Panc1 (cell line): Measurements from ENCODE around the gene SLC10A1. TPM values are rescaled to one million over a fixed set of nuclear protein-coding genes. Genes with fewer than 3 reads are reported as not detected.

Experiments
- ATAC-seq: fragments of 200-7000 bp; cut with Tn5 transposase; 2 replicates; pipeline ENCODE4 v1.9.1; 2020; ENCODE audit warnings: mild to moderate bottlenecking, moderate library complexity
- BruUV-seq: library from RNA; stranded (reverse); fragments of 400-500 nt; replicated peaks from 2 replicates; lab custom pipeline; 2021; lab: Mats Ljungman, UMichigan
- CTCF ChIA-PET: fragments of 300-600 bp; sonication (Branson Sonifier 250); formaldehyde crosslinking; loops from one replicate; lab custom pipeline; 2022; ENCODE audit warnings: antibody characterized with exemption; lab: Charles Lee
- POLR2A ChIA-PET: fragments of 300-600 bp; sonication (Branson Sonifier 250); formaldehyde crosslinking; loops from one replicate; lab custom pipeline; 2022; ENCODE audit warnings: antibody characterized with exemption; lab: Charles Lee
- DNase-seq: peaks from one replicate; pipeline ENCODE4 v3.0.0-alpha.2; 2010; ENCODE audit warnings: low read depth, low spot score
- H3K27ac ChIP-seq: 2 replicates; pipeline ENCODE4 v1.5.1; 2011; ENCODE audit warnings: mild to moderate bottlenecking, low read length, inconsistent platforms
- H3K27me3 ChIP-seq: fragments of 200-500 bp; sonication (Bioruptor generic); 2 replicates; pipeline ENCODE4 v1.6.0; 2014; ENCODE audit warnings: low read length, inconsistent platforms; ENCODE audit not compliant: control insufficient read depth, insufficient read depth
- H3K36me3 ChIP-seq: fragments of 200-500 bp; sonication (Bioruptor generic); 2 replicates; pipeline ENCODE4 v1.5.1; 2014; ENCODE audit warnings: inconsistent platforms, mild to moderate bottlenecking, low read length, moderate library complexity; ENCODE audit not compliant: control insufficient read depth, insufficient read depth
- H3K4me1 ChIP-seq: 2 replicates; pipeline ENCODE4 v1.5.1; 2011; ENCODE audit warnings: inconsistent platforms, mild to moderate bottlenecking, low read length, moderate library complexity; ENCODE audit not compliant: control insufficient read depth, insufficient read depth
- H3K4me3 ChIP-seq, 2 experiments: 2 replicates each; pipeline ENCODE4 v1.5.1; 2011 to 2012; ENCODE audit warnings: low read depth in 2 of 2, low read length in 2 of 2, mild to moderate bottlenecking in 2 of 2, inconsistent platforms in 1 of 2, moderate library complexity in 1 of 2
- H3K9me3 ChIP-seq: fragments of 200-500 bp; sonication (Bioruptor generic); 2 replicates; pipeline ENCODE4 v1.5.1; 2014; ENCODE audit warnings: low read depth, mild to moderate bottlenecking, inconsistent platforms, low read length, moderate library complexity; ENCODE audit not compliant: control insufficient read depth, insufficient read depth
- POLR2AphosphoS5 ChIP-seq: IDR thresholded peaks from 2 replicates; pipeline ENCODE4 v1.6.1; 2012; ENCODE audit warnings: mild to moderate bottlenecking, low read depth, low read length, moderate library complexity
- SIN3A ChIP-seq: IDR thresholded peaks from 2 replicates; pipeline ENCODE4 v1.6.1; 2012; ENCODE audit warnings: low read depth, mild to moderate bottlenecking, low read length, moderate library complexity, borderline replicate concordance; ENCODE audit not compliant: insufficient read depth
- TCF7L2 ChIP-seq: IDR thresholded peaks from 2 replicates; pipeline ENCODE4 v1.6.1; 2011; ENCODE audit warnings: mild to moderate bottlenecking, low read depth, low read length, inconsistent platforms
- in situ Hi-C: cut with HindIII; loops from 2 replicates; pipeline ENCODE4 v1.10.0; 2016; ENCODE audit warnings: low sequenced_read_pairs, low pct_unique_long_range_greater_than_20kb
- intact Hi-C: fragments of 100-400 bp; cut with micrococcal nuclease; formaldehyde crosslinking; loops from one replicate; pipeline ENCODE4 v1.10.0; 2022; ENCODE audit not compliant: unreplicated experiment
- total RNA-seq: library from RNA; stranded (reverse); gene quantifications from one replicate; pipeline ENCODE4 v1.2.1, GENCODE V29; 2021; ENCODE audit not compliant: unreplicated experiment
- TF ChIP-seq, protein P1 (sequence below): fragments of 450-650 bp; IDR thresholded peaks from 2 replicates; pipeline ENCODE4 v1.5.1; 2017; ENCODE audit warnings: mild to moderate bottlenecking
- TF ChIP-seq, protein P2 (sequence below), 2 experiments: IDR thresholded peaks; 2 replicates each; pipeline ENCODE4 v1.6.1; 2011 to 2012; ENCODE audit warnings: low read depth in 2 of 2, control low read depth in 1 of 2, low read length in 1 of 2, mild to moderate bottlenecking in 1 of 2, moderate library complexity in 1 of 2; ENCODE audit not compliant: insufficient read depth in 1 of 2

SLC10A1 gene
- total RNA-seq, 1 experiment from 2014 or later, result not detected

DNA sequence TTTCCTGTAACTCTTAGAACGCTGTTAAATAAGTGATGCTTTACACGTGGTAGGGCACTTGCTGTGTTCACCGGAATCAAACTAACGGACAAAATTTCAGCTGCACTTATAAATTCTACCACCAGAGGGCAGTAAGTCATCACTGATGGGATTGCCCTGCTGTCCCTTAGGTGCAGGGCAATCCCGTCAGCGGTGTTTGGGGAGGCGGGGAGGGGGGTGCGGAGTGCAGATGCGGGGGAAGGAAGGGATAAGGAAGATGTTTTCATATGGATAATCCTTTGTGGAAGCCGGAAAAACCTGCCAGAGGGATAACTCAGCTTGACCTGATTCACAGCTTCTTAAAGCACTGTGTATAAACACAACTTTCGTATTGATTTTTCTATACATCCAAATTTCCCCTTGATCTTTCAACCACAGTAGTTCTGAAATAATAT, 21.7 kb upstream of the SLC10A1 start:
- peak; percentile 70 for DNase-seq
- no peak for TF ChIP-seq SIN3A
- TF ChIP-seq, protein P1, sequence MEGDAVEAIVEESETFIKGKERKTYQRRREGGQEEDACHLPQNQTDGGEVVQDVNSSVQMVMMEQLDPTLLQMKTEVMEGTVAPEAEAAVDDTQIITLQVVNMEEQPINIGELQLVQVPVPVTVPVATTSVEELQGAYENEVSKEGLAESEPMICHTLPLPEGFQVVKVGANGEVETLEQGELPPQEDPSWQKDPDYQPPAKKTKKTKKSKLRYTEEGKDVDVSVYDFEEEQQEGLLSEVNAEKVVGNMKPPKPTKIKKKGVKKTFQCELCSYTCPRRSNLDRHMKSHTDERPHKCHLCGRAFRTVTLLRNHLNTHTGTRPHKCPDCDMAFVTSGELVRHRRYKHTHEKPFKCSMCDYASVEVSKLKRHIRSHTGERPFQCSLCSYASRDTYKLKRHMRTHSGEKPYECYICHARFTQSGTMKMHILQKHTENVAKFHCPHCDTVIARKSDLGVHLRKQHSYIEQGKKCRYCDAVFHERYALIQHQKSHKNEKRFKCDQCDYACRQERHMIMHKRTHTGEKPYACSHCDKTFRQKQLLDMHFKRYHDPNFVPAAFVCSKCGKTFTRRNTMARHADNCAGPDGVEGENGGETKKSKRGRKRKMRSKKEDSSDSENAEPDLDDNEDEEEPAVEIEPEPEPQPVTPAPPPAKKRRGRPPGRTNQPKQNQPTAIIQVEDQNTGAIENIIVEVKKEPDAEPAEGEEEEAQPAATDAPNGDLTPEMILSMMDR, result peak; percentile 81
- TF ChIP-seq TCF7L2, result no peak
- TF ChIP-seq, protein P2, sequence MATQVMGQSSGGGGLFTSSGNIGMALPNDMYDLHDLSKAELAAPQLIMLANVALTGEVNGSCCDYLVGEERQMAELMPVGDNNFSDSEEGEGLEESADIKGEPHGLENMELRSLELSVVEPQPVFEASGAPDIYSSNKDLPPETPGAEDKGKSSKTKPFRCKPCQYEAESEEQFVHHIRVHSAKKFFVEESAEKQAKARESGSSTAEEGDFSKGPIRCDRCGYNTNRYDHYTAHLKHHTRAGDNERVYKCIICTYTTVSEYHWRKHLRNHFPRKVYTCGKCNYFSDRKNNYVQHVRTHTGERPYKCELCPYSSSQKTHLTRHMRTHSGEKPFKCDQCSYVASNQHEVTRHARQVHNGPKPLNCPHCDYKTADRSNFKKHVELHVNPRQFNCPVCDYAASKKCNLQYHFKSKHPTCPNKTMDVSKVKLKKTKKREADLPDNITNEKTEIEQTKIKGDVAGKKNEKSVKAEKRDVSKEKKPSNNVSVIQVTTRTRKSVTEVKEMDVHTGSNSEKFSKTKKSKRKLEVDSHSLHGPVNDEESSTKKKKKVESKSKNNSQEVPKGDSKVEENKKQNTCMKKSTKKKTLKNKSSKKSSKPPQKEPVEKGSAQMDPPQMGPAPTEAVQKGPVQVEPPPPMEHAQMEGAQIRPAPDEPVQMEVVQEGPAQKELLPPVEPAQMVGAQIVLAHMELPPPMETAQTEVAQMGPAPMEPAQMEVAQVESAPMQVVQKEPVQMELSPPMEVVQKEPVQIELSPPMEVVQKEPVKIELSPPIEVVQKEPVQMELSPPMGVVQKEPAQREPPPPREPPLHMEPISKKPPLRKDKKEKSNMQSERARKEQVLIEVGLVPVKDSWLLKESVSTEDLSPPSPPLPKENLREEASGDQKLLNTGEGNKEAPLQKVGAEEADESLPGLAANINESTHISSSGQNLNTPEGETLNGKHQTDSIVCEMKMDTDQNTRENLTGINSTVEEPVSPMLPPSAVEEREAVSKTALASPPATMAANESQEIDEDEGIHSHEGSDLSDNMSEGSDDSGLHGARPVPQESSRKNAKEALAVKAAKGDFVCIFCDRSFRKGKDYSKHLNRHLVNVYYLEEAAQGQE (IDR thresholded peaks at IDR 0.05; ENCODE audit: insufficient read depth in 1 of 2, low read depth in 2 of 2, low read length in 1 of 2), result no peak
- intact Hi-C loops (loop anchor here (1.0 to 10.0 kb wide), 2 partner anchors 210 to 496 kb away; no protein-coding TSS in a partner anchor), in situ Hi-C loops (no loop called here)
- Histone ChIP-seq H3K36me3 (no peaks in the 10 kb centered on the region), H3K4me1 (no peaks in the 10 kb centered on the region), H3K27ac (no peak overlapping the region), H3K27me3 (no peaks in the 10 kb centered on the region), H3K9me3 (no peaks in the 10 kb centered on the region), H3K4me3 (no peak overlapping the region)
- ChIA-PET CTCF (interaction anchor here (0.7 to 2.3 kb wide), 5 partner anchors 153 to 1014 kb away, joined by 3 to 15 read pairs (median 6); no protein-coding TSS in a partner anchor), POLR2A (no interaction called here)
- no TSS peak for BruUV-seq
- peak; percentile 92 for ATAC-seq

DNA sequence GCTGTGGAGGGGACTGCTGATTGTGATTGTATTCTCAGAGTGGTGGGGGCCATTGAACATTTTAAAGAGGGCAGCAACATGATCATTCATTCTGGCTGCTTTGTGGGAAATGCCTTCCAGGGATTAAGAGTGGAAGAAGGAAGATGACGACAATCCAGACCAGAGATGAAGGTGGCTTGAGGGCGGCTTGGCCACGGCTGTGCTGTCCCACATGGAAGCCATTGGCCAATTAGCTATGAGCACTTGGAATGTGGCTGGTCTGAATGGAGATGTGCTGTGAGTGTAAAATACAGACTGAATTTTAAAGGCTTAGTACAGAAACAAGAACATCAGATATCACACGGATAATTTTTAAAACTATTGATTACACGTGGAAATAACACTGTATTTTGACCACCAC, 19.2 kb upstream of the SLC10A1 start:
- no TSS peak for BruUV-seq
- H3K4me3 ChIP-seq, result no peak overlapping the region
- no peaks in the 10 kb centered on the region for H3K27me3 ChIP-seq
- H3K9me3 ChIP-seq, result no peaks in the 10 kb centered on the region
- ChIA-PET CTCF (no interaction called here), POLR2A (no interaction called here)
- TF ChIP-seq POLR2AphosphoS5 (no peak), SIN3A (no peak), TCF7L2 (no peak)
- TF ChIP-seq, protein P1, result no peak
- TF ChIP-seq, protein P2 (IDR thresholded peaks at IDR 0.05; ENCODE audit: insufficient read depth in 1 of 2, low read depth in 2 of 2, low read length in 1 of 2), result no peak
- in situ Hi-C loops, result no loop called here
- no peaks in the 10 kb centered on the region for H3K4me1 ChIP-seq
- H3K27ac ChIP-seq, result no peak overlapping the region
- ATAC-seq (no peak), DNase-seq (no peak)
- H3K36me3 ChIP-seq, result no peaks in the 10 kb centered on the region
- intact Hi-C loops, result loop anchor here (10.0 kb wide), 1 partner anchor 499 kb away; no protein-coding TSS in a partner anchor
